GM12801 (cell line): ENCODE results near the gene IFITM1.

Experiments used
- TF ChIP-seq, protein P1 (sequence below): IDR thresholded peaks from one replicate; pipeline ENCODE4 v1.5.1; 2011; ENCODE audit warnings: control low read depth; ENCODE audit not compliant: insufficient read length; ENCODE audit errors: extremely low read depth

The IFITM1 gene

GRCh38 chr11:290621-291231 lies 23.1 kb upstream of the IFITM1 start:
- TF ChIP-seq, protein P1, sequence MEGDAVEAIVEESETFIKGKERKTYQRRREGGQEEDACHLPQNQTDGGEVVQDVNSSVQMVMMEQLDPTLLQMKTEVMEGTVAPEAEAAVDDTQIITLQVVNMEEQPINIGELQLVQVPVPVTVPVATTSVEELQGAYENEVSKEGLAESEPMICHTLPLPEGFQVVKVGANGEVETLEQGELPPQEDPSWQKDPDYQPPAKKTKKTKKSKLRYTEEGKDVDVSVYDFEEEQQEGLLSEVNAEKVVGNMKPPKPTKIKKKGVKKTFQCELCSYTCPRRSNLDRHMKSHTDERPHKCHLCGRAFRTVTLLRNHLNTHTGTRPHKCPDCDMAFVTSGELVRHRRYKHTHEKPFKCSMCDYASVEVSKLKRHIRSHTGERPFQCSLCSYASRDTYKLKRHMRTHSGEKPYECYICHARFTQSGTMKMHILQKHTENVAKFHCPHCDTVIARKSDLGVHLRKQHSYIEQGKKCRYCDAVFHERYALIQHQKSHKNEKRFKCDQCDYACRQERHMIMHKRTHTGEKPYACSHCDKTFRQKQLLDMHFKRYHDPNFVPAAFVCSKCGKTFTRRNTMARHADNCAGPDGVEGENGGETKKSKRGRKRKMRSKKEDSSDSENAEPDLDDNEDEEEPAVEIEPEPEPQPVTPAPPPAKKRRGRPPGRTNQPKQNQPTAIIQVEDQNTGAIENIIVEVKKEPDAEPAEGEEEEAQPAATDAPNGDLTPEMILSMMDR: no peak

DNA sequence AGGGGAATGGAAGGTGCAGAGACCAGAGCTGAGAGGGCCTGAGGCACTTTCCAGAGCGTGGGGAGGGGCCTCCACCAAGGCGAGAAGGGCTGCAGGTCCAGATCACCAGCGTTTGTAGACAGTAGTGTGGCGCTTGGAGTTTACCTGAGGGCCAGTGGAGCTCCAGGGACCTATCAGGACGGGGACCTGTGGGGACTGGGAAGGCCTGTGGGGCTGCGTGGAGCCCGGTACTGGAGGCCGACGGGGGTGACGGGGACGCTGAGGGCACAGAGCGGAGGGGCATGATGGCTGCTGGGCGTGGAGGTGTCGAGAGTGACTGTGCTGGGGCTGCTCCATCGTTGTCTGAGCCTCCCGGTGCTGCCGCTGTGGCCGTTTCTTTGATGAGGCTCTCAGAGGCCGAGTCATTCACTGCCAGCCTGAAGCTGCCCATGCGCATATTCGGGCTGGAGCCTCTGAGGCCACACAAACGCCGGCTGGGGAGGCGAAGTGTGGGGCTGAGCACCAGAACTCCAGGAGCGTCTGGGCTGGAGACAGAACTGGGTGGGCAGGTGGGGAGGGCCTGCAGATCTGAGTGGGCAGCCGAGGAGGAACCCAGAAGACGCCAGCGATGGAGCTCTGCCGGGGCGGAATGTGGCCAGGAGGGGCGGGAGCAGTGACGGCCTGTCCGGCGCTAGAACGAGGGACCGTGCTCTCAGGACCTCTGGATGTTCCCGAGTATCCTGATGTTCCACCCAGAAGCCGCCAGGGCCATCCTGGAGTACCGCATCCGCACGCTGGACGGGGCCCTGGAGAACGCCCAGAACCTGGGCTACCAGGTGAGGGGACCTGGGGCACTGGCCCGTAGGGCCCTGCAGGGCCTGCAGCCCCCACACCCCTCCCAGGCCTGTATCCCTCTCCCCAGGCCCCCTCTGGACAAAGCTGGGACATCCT lies 22.3 kb upstream of the IFITM1 start:
- TF ChIP-seq, protein P1: no peak

DNA sequence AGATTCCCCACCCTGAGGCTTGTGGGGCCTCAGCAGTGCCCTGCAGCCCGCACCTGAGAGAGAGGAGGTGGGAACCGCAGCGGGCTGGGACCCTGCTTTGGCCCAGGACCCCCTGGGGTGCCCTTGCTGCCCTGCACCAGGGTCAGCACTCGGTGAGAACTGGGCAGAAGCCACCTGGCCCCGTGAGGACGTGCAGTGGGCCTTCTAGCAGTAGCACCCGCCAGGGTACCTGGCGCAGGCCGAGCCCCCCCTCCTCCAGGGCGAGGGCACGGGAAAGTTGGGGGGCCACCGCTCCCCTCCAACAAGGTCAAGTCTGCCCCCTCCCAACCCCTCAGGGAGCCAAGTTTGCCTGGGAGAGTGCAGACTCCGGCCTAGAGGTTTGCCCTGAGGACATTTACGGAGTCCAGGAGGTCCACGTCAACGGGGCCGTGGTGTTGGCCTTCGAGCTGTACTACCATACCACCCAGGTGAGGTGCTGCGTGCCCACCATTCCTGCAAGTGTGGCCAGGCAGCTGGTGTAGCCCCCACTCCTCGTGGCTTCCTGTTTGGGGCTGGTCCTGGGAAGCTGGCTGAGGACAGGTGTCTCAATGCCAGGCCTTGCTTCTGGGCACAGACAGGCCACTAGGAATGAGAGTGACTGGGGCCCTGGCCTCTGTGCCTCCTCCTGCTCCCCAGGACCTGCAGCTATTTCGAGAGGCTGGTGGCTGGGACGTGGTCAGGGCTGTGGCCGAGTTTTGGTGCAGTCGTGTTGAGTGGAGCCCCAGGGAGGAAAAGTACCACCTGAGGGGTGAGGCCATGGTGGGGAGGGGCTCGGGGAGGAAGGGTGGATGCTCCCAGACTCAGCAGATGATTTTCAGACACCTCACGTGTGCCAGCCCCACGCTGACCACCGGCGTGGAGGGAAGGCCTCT lies 21.4 kb upstream of the IFITM1 start:
- TF ChIP-seq, protein P1: no peak

DNA sequence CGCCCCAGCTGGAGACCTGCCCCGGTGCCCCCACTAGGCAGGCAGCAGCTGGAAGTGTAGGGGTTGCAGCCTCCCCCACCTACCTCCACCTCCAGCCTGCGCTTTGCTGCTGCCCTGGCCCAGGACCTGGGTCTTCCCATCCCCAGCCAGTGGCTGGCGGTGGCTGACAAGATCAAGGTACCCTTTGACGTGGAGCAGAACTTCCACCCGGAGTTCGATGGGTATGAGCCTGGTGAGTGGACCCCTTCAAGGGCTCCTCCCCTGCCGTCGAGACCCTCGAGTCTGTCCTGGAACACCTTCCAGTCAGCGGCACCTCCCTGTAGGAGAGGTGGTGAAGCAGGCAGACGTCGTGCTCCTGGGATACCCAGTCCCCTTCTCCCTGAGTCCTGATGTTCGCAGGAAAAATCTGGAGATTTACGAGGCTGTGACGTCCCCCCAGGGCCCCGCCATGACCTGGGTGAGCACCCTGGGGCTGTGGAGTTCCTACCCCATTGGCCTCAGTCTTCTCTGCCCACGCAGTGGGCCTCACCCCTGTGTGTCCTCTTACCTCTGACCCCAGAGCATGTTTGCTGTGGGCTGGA lies 20.5 kb upstream of the IFITM1 start:
- TF ChIP-seq, protein P1: no peak

DNA sequence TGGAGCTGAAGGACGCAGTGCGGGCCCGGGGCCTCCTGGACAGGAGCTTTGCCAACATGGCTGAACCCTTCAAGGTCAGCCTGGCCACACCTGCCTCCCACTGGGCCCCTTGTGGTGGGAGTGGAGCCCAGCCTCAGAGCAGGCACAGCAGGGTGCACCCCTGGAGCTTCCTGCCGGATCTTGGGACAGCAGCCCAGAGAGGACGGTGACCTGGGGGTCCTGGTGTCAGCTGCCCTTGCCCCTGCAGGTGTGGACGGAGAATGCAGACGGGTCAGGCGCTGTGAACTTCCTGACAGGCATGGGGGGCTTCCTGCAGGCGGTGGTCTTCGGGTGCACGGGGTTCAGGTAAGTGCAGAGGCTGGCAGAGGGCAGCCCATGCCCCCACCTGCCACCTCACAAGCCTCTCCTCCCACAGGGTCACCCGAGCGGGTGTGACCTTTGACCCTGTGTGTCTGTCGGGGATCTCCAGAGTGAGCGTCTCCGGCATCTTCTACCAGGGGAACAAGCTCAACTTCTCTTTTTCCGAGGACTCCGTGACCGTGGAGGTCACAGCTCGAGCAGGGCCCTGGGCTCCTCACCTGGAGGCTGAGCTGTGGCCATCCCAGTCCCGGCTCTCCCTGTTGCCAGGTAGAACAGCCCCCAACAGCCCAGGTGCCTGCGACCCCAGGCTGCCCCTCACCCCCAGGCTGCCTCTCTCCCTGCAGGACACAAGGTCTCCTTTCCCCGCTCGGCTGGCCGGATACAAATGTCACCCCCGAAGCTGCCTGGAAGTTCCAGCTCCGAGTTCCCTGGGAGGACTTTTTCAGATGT lies 19.8 kb upstream of the IFITM1 start:
- TF ChIP-seq, protein P1: no peak

GRCh38 chr11:294780-295179 lies 19.1 kb upstream of the IFITM1 start:
- TF ChIP-seq, protein P1: no peak
